HepG2 (cell line): Measurements from ENCODE around the gene OSBPL3. TPM values are rescaled to one million over a fixed set of nuclear protein-coding genes. Genes with fewer than 3 reads are reported as not detected.

Experiments used
- CBX1 ChIP-seq: IDR thresholded peaks from one replicate; pipeline ENCODE4 v1.6.1; 2016; ENCODE audit warnings: antibody characterized with exemption, low read depth
- GABPA ChIP-seq, 2 experiments: IDR thresholded peaks; 2 replicates each; pipeline ENCODE4 v1.6.1; 2011 to 2016; ENCODE audit warnings: low read depth in 2 of 2, low read length in 1 of 2, missing biosample characterization in 1 of 2, missing genetic modification characterization in 1 of 2
- GZF1 ChIP-seq: sonication (generic); formaldehyde crosslinking; IDR thresholded peaks from 2 replicates; pipeline ENCODE4 v1.5.1; 2020; ENCODE audit warnings: mild to moderate bottlenecking, missing genetic modification reagents
- HOXA3 ChIP-seq: sonication (generic); formaldehyde crosslinking; IDR thresholded peaks from 2 replicates; pipeline ENCODE4 v1.5.0; 2020; ENCODE audit warnings: missing genetic modification reagents
- HOXD1 ChIP-seq: sonication (generic); formaldehyde crosslinking; IDR thresholded peaks from 2 replicates; pipeline ENCODE4 v1.5.0; 2020; ENCODE audit warnings: missing genetic modification reagents
- KDM4B ChIP-seq: sonication (generic); formaldehyde crosslinking; IDR thresholded peaks from 2 replicates; pipeline ENCODE4 v1.4.0; 2020; ENCODE audit warnings: missing genetic modification reagents
- MED8 ChIP-seq: sonication (generic); formaldehyde crosslinking; IDR thresholded peaks from 2 replicates; pipeline ENCODE4 v1.8.1; 2023; ENCODE audit warnings: mild to moderate bottlenecking, missing genetic modification reagents; ENCODE audit not compliant: insufficient replicate concordance
- POLR2A ChIP-seq, 2 experiments: IDR thresholded peaks; 2 replicates each; pipeline ENCODE4 v1.6.1; 2011; ENCODE audit warnings: low read depth in 2 of 2, low read length in 2 of 2, mild to moderate bottlenecking in 1 of 2, moderate library complexity in 1 of 2; ENCODE audit not compliant: insufficient read depth in 1 of 2
- YEATS4 ChIP-seq: sonication (generic); formaldehyde crosslinking; IDR thresholded peaks from 2 replicates; pipeline ENCODE4 v1.4.0; 2020; ENCODE audit warnings: missing genetic modification reagents, borderline replicate concordance
- ZMAT3 ChIP-seq: sonication (generic); formaldehyde crosslinking; conservative IDR thresholded peaks from 2 replicates; pipeline ENCODE4 v1.7.0; 2021; ENCODE audit warnings: missing genetic modification reagents
- polyA plus RNA-seq, 8 experiments: library from polyadenylated mRNA; depleted of rRNA in 3 of 8; stranded (reverse) in 7 of 8; unstranded in 1 of 8; fragments of >200 nt; fragmentation: Illumina TruSeq in 4 of 8; extraction: Trizol in 4 of 8; gene quantifications; 2 replicates each; pipeline versions ENCODE4 v1.2.1 to v1.2.3, GENCODE V29; 2011 to 2016; ENCODE audit warnings: low read depth in 4 of 8, missing spikeins in 1 of 8, mixed read lengths in 1 of 8; ENCODE audit not compliant: insufficient read depth in 1 of 8
- total RNA-seq, 5 experiments: library from RNA; depleted of rRNA; stranded (reverse); fragments of >200 nt; fragmentation: Illumina TruSeq; extraction: Trizol; gene quantifications; 2 replicates each; pipeline ENCODE4 v1.2.3, GENCODE V29; 2016; ENCODE audit warnings: low read depth in 1 of 5
- TF ChIP-seq, protein P1 (sequence below): sonication (generic); formaldehyde crosslinking; IDR thresholded peaks from 2 replicates; pipeline ENCODE4 v1.9.0; 2022; ENCODE audit warnings: missing genetic modification reagents, mild to moderate bottlenecking, borderline replicate concordance
- TF ChIP-seq, protein P2 (sequence below): sonication (generic); formaldehyde crosslinking; IDR thresholded peaks from 2 replicates; pipeline ENCODE4 v1.8.0; 2022; ENCODE audit warnings: missing genetic modification reagents, mild to moderate bottlenecking, inconsistent platforms, borderline replicate concordance
- TF ChIP-seq, protein P3 (sequence below): fragments of 450-650 bp; IDR thresholded peaks from 2 replicates; pipeline ENCODE4 v1.6.1; 2017
- TF ChIP-seq, protein P4 (sequence below): sonication (generic); formaldehyde crosslinking; conservative IDR thresholded peaks from 2 replicates; pipeline ENCODE4 v1.5.0; 2020; ENCODE audit warnings: missing genetic modification reagents
- TF ChIP-seq, protein P5 (sequence below): IDR thresholded peaks from 2 replicates; pipeline ENCODE4 v1.6.1; 2016; ENCODE audit warnings: missing genetic modification reagents, missing compliant biosample characterization
- TF ChIP-seq, protein P6 (sequence below): sonication (generic); formaldehyde crosslinking; IDR thresholded peaks from 2 replicates; pipeline ENCODE4 v1.8.1; 2023; ENCODE audit warnings: mild to moderate bottlenecking, missing genetic modification reagents
- TF ChIP-seq, protein P7 (sequence below): sonication (generic); formaldehyde crosslinking; IDR thresholded peaks from 2 replicates; pipeline ENCODE4 v1.4.0; 2020; ENCODE audit warnings: missing genetic modification reagents, borderline replicate concordance

Gene OSBPL3
- total and polyA plus RNA-seq, 2 of the 13 experiments (the other 11 are each of a cell fraction or from before 2014, with no cell fraction given), result 8.8 to 28.9 TPM

DNA sequence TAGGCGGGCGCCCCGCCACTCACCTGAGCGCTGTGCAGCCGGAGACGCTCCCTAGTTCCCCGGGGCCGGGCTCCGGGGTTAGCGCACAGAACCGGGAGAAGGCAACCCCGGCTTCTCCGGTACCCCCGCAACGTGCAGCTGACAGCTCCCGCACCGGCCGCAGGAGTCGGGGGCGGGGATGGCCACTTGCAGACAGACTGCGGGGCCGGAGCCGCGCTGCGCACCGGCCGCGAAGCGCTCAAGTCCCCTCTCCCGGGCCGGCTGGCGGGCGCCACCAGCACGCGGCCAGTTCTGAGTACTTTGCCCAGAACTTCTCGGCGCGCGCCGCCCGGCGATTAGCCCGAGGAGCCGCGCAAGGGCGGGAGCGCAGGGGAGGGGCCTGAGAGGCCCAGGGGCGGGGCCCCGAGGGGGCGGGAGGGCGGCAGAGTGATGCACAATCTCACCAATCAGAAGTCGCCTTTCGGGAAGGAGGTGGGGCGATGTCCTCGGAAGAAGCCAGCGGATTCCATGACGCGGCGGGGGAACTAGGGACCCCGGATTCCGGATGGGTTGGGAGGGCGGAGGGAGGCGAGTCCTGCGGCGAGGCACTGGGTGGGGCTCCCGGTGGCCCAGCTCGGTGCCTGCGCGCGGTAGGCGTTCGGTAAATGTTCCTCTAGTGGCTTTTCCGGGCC, at the start of gene OSBPL3 (continued):
- TF ChIP-seq, protein P1, sequence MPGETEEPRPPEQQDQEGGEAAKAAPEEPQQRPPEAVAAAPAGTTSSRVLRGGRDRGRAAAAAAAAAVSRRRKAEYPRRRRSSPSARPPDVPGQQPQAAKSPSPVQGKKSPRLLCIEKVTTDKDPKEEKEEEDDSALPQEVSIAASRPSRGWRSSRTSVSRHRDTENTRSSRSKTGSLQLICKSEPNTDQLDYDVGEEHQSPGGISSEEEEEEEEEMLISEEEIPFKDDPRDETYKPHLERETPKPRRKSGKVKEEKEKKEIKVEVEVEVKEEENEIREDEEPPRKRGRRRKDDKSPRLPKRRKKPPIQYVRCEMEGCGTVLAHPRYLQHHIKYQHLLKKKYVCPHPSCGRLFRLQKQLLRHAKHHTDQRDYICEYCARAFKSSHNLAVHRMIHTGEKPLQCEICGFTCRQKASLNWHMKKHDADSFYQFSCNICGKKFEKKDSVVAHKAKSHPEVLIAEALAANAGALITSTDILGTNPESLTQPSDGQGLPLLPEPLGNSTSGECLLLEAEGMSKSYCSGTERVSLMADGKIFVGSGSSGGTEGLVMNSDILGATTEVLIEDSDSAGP (CRISPR knock-in tag), result 0 out of 2 replicates have a peak, but pooled peaks have one; percentile 28
- TF ChIP-seq GZF1, result peak; percentile 53; the same call in 1 of the 2 replicates
- TF ChIP-seq, protein P2, sequence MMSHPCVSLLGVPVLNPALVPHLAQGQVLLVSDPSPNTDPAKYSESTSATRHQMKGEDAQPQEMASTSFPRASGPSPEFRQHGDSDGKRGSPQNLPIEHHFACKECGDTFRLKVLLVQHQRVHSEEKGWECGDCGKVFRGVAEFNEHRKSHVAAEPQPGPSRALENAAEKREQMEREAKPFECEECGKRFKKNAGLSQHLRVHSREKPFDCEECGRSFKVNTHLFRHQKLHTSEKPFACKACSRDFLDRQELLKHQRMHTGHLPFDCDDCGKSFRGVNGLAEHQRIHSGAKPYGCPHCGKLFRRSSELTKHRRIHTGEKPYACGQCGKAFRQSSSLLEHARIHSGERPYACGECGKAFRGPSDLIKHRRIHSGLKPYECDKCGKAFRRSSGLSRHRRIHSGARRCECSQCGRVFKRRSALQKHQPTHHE (CRISPR knock-in tag), result peak; percentile 2; the same call in 1 of the 2 replicates
- peak; percentile 46; the same call in 1 of the 2 replicates for TF ChIP-seq GABPA (IDR thresholded peaks at IDR 0.05; ENCODE audit: low read depth, low read length)
- peak; percentile 62 for TF ChIP-seq GABPA (CRISPR knock-in tag; IDR thresholded peaks at IDR 0.05; ENCODE audit: low read depth)
- TF ChIP-seq HOXA3, result peak; percentile 67
- TF ChIP-seq, protein P3, sequence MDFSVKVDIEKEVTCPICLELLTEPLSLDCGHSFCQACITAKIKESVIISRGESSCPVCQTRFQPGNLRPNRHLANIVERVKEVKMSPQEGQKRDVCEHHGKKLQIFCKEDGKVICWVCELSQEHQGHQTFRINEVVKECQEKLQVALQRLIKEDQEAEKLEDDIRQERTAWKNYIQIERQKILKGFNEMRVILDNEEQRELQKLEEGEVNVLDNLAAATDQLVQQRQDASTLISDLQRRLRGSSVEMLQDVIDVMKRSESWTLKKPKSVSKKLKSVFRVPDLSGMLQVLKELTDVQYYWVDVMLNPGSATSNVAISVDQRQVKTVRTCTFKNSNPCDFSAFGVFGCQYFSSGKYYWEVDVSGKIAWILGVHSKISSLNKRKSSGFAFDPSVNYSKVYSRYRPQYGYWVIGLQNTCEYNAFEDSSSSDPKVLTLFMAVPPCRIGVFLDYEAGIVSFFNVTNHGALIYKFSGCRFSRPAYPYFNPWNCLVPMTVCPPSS, result no peak
- 0 out of 2 replicates have a peak, but pooled peaks have one; percentile 13 for TF ChIP-seq HOXD1 (CRISPR knock-in tag)
- TF ChIP-seq YEATS4 (CRISPR knock-in tag), result peak; percentile 58; the same call in 1 of the 2 replicates
- TF ChIP-seq, protein P4, sequence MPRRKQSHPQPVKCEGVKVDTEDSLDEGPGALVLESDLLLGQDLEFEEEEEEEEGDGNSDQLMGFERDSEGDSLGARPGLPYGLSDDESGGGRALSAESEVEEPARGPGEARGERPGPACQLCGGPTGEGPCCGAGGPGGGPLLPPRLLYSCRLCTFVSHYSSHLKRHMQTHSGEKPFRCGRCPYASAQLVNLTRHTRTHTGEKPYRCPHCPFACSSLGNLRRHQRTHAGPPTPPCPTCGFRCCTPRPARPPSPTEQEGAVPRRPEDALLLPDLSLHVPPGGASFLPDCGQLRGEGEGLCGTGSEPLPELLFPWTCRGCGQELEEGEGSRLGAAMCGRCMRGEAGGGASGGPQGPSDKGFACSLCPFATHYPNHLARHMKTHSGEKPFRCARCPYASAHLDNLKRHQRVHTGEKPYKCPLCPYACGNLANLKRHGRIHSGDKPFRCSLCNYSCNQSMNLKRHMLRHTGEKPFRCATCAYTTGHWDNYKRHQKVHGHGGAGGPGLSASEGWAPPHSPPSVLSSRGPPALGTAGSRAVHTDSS (CRISPR knock-in tag), result no peak
- TF ChIP-seq, protein P5, sequence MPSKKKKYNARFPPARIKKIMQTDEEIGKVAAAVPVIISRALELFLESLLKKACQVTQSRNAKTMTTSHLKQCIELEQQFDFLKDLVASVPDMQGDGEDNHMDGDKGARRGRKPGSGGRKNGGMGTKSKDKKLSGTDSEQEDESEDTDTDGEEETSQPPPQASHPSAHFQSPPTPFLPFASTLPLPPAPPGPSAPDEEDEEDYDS (CRISPR knock-in tag), result peak; percentile 52; the same call in 1 of the 2 replicates
- peak; percentile 14; the same call in 1 of the 2 replicates for TF ChIP-seq KDM4B (CRISPR knock-in tag)
- peak; percentile 55 for TF ChIP-seq MED8 (CRISPR knock-in tag)
- TF ChIP-seq CBX1, result no peak
- TF ChIP-seq, protein P6, sequence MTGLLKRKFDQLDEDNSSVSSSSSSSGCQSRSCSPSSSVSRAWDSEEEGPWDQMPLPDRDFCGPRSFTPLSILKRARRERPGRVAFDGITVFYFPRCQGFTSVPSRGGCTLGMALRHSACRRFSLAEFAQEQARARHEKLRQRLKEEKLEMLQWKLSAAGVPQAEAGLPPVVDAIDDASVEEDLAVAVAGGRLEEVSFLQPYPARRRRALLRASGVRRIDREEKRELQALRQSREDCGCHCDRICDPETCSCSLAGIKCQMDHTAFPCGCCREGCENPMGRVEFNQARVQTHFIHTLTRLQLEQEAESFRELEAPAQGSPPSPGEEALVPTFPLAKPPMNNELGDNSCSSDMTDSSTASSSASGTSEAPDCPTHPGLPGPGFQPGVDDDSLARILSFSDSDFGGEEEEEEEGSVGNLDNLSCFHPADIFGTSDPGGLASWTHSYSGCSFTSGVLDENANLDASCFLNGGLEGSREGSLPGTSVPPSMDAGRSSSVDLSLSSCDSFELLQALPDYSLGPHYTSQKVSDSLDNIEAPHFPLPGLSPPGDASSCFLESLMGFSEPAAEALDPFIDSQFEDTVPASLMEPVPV, result peak; percentile 89
- TF ChIP-seq, protein P7, sequence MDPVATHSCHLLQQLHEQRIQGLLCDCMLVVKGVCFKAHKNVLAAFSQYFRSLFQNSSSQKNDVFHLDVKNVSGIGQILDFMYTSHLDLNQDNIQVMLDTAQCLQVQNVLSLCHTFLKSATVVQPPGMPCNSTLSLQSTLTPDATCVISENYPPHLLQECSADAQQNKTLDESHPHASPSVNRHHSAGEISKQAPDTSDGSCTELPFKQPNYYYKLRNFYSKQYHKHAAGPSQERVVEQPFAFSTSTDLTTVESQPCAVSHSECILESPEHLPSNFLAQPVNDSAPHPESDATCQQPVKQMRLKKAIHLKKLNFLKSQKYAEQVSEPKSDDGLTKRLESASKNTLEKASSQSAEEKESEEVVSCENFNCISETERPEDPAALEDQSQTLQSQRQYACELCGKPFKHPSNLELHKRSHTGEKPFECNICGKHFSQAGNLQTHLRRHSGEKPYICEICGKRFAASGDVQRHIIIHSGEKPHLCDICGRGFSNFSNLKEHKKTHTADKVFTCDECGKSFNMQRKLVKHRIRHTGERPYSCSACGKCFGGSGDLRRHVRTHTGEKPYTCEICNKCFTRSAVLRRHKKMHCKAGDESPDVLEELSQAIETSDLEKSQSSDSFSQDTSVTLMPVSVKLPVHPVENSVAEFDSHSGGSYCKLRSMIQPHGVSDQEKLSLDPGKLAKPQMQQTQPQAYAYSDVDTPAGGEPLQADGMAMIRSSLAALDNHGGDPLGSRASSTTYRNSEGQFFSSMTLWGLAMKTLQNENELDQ (CRISPR knock-in tag), result no peak
- TF ChIP-seq ZMAT3, result 0 out of 2 replicates have a peak, but pooled peaks have one; percentile 47
- peak; percentile 72 to 81 for TF ChIP-seq POLR2A (IDR thresholded peaks at IDR 0.05; ENCODE audit: insufficient read depth in 1 of 2, low read depth in 2 of 2, low read length in 2 of 2)
